HUES6 (cell line): ENCODE results near the gene EHD4.
A peak's percentile ranks its signal among the peaks of the same experiment; 100 is the strongest.

Source experiments
- H3K27ac ChIP-seq: 2 replicates; pipeline ENCODE4 v1.7.0; 2013; ENCODE audit warnings: low read depth, mild to moderate bottlenecking, low read length, inconsistent platforms
- H3K27me3 ChIP-seq: 2 replicates; pipeline ENCODE4 v1.6.1; 2013; ENCODE audit warnings: low read length; ENCODE audit not compliant: control insufficient read depth, insufficient read depth
- H3K36me3 ChIP-seq: 2 replicates; pipeline ENCODE4 v1.6.1; 2013; ENCODE audit warnings: low read length; ENCODE audit not compliant: control insufficient read depth, insufficient read depth
- H3K4me1 ChIP-seq: 2 replicates; pipeline ENCODE4 v1.6.1; 2013; ENCODE audit warnings: low read length; ENCODE audit not compliant: control insufficient read depth, insufficient read depth
- H3K4me3 ChIP-seq: 2 replicates; pipeline ENCODE4 v1.5.1; 2013; ENCODE audit warnings: low read depth, low read length
- H3K9ac ChIP-seq: one replicate; pipeline ENCODE4 v1.6.1; 2013; ENCODE audit warnings: mild to moderate bottlenecking, low read length
- H3K9me3 ChIP-seq: 2 replicates; pipeline ENCODE4 v1.6.1; 2013; ENCODE audit warnings: low read depth, low read length; ENCODE audit not compliant: control insufficient read depth, insufficient read depth

EHD4 gene

DNA sequence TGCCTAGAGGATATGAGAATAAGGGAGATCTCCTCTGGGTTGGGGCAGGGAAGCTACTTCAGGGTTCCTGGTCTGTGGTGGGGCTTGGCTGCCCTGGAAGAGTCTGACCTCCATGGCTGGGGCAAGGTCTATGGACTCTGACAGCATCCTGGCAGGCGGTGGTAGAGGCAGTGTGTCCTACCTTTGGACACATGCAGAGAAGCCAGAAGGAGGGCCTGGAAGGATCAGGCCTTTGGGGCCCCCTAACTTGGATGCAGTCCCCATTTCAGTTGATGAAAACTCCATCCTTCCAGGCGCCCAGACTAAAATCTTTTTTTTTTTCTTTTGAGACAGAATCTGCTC is 88.9 kb downstream of the EHD4 start:
- Histone ChIP-seq H3K27me3 (peaks cover 48% of the 10 kb centered on the region), H3K4me3 (no peak overlapping the region), H3K4me1 (peaks cover 10% of the 10 kb centered on the region; the same call in 1 of the 2 replicates), H3K9ac (no peak overlapping the region), H3K27ac (no peak overlapping the region), H3K9me3 (no peaks in the 10 kb centered on the region), H3K36me3 (no peaks in the 10 kb centered on the region)

DNA sequence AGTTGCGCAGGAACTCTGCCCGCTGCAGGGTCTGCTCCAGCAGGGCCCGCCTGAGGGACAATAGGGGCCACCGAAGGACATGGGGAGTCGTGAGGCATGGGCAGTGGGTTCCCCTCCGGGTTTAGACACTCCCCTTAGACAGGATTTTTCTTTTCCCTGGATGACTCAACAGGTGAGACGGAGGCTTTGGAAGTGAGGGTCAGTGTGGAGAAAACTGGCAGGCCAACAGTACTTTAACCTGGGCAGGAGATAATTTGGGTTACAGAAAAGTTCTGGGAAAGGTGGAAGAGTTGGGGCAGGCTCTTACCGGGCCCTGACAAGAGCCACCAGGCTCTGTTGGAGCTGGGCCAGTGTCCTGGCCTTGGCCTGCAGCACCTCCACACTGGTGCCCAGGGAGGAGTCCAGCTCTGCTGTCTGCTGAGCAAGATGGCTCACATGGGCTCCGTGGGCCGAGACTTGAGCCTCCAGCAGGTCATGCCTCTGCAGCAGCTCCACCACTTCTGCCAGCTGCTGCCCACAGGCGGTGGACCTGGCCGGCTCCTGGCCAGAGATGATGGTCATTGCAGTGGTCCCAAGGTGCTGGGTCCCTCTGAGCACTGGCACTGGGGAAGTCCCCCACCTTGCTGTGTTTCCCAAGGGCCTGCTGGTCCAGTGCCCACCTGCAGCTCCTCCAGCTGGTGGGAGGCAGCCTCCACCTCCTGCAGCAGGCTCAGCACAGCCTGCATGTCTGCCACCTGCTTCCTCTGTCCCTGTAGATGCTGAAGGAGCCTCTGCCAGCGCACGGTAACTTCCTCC is 89.5 kb downstream of the EHD4 start:
- no peak overlapping the region for H3K9ac ChIP-seq
- no peaks in the 10 kb centered on the region for H3K36me3 ChIP-seq
- peaks cover 48% of the 10 kb centered on the region for H3K27me3 ChIP-seq
- H3K4me1 ChIP-seq, result peaks cover 10% of the 10 kb centered on the region; the same call in 1 of the 2 replicates
- peak overlapping the region; percentile 57 for H3K4me3 ChIP-seq
- no peaks in the 10 kb centered on the region for H3K9me3 ChIP-seq
- no peak overlapping the region for H3K27ac ChIP-seq

DNA sequence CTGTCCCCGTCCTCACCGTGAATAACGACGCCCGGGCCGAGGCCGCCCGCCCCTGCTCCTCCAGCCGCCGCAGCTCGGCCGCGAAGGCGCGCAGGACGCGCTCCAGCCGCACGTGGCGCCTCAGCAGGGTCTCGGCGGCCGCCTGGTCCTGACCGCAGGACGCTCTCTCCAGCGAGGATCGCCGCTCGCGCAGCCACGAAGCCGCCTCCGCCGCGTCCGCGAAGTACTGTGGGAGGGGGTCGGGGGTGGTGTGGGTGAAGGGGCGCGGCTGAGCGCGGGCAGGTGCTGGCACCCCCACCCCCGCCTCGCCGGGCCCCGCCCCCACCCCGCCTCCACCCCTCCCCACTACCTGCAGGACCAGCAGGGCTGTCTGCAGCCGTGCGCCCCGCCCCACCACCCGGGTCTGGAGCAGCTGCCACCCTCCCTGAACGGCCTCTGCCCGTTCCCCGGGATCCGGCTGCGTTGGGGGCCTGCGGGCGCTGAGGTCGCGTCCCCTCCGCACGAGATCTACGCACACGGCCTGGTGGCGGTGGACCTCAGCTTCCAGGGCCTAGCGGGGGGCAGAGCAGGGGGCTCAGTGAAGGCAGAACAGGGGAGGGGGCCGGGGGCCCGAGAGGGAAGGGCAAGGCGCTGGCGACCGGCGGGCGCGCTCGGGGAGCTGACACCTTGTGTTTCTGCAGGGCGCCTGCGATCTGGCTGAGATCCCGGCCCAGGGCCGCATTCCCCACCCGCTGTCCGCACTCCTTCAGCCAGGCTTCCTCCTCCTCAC is 90.3 kb downstream of the EHD4 start:
- Histone ChIP-seq H3K4me1 (peaks cover 10% of the 10 kb centered on the region; the same call in 1 of the 2 replicates), H3K27me3 (peaks cover 48% of the 10 kb centered on the region), H3K36me3 (no peaks in the 10 kb centered on the region), H3K27ac (no peak overlapping the region), H3K4me3 (peak overlapping the region; percentile 57), H3K9ac (no peak overlapping the region), H3K9me3 (no peaks in the 10 kb centered on the region)

DNA sequence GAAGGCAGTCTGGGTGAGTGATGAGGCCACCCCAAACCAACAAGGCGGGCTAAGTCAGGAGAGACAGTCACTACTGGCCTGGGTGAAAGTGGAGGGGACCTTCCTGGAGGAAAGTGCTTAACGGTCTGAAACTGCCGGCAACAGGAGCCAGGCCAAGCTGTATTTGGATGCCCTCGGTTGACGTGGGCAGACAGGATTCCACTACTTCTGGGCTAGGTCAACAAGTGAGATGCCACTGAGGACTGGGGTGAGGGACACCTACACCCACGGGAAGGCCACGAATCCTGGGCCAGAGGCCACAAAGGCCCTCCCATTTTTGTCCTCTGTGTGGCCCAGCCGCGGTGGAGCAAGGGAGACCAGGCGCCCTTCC is 90.8 kb downstream of the EHD4 start:
- peak overlapping the region; percentile 57 for H3K4me3 ChIP-seq
- H3K4me1 ChIP-seq, result peaks cover 10% of the 10 kb centered on the region; the same call in 1 of the 2 replicates
- no peak overlapping the region for H3K27ac ChIP-seq
- H3K9me3 ChIP-seq, result no peaks in the 10 kb centered on the region
- H3K9ac ChIP-seq, result no peak overlapping the region
- H3K27me3 ChIP-seq, result peaks cover 48% of the 10 kb centered on the region
- H3K36me3 ChIP-seq, result no peaks in the 10 kb centered on the region

DNA sequence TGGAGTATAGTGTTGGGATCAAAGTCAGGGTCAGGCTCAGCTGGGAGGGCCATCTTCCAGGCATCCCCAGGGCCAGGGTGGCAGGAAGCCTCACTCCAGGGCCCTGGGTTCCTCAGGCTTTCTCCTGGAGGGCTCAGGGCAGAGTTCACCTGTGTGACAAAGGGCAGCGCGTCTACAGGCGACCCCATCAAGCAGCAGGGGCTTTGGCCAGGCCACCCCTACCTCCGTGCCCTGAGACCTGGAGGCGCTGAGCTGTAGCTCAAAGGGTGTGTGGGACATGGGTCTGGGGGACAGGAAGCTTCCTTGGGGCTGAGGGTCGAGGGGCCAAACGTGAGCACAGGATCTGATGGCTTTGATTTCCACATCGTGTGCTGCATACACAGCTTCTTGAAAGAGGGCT is 91.3 kb downstream of the EHD4 start:
- Histone ChIP-seq H3K9ac (no peak overlapping the region), H3K4me3 (no peak overlapping the region), H3K27me3 (peaks cover 48% of the 10 kb centered on the region), H3K27ac (no peak overlapping the region), H3K36me3 (no peaks in the 10 kb centered on the region), H3K9me3 (no peaks in the 10 kb centered on the region), H3K4me1 (peaks cover 10% of the 10 kb centered on the region; the same call in 1 of the 2 replicates)

DNA sequence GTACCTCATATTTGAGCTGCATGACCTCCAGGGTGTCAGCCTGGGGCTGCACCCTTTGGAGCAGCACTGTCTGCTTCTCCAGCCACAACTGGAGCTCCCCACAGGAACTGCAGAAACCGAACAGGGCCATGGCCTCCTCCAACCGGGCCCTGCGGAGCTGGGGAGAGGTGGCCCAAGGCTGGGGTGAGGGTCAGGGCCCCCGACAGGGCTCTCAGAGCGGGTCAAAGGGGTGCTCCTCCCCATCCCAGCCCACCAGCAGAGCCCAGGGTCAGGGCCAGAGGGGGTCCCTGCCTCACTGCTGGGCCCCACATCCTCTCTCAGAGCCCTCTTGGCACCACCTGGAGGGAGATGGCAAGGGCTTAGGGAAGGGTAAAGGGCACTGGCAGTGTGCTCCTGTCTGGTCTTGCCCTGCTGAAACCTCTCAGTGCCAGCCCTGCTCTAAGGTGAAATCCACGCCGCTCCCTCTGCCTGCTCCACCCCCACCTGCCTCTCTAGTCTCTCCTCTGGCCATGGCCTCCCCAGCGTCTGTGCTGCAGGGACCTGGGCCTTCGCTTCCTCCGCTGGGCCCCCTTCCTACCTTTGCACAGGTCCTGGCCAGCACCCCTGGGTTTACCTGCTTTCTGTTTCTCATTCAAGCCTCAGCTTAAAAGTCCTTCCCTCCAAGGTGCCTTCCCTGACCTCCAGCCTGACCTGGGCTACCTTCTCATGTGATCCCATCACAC is 92.0 kb downstream of the EHD4 start:
- Histone ChIP-seq H3K9ac (no peak overlapping the region), H3K36me3 (no peaks in the 10 kb centered on the region), H3K4me3 (no peak overlapping the region), H3K4me1 (peaks cover 10% of the 10 kb centered on the region; the same call in 1 of the 2 replicates), H3K27ac (no peak overlapping the region), H3K9me3 (no peaks in the 10 kb centered on the region), H3K27me3 (peaks cover 48% of the 10 kb centered on the region)

DNA sequence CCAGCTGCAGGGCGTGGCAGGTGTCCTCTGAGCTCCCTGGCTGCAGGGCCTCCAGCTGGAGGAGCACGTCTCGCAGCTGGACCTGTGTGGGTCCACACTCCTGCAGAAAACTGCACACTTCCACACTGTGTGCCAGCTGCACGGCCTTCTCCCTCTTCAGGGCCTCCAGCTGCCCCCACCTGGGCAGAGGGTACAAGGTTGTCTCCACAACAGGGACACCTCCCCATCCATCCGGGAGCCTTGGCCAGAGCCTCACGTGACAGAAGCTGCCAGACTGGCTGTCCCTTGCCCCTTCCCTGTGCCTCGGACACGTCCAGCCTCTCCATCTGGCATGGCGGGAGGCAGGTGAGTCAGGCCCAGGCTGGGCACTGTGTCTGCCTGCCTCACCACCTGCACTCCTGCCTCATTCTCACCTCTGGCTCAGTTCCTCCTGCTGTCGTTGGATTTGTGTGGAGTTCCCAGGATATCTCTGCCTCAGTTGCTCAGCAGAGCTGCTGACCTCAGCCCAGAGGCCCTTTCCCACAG is 93.0 kb downstream of the EHD4 start:
- Histone ChIP-seq H3K27ac (no peak overlapping the region), H3K4me1 (peaks cover 10% of the 10 kb centered on the region; the same call in 1 of the 2 replicates), H3K9ac (no peak overlapping the region), H3K27me3 (peaks cover 48% of the 10 kb centered on the region), H3K9me3 (no peaks in the 10 kb centered on the region), H3K4me3 (no peak overlapping the region), H3K36me3 (no peaks in the 10 kb centered on the region)

DNA sequence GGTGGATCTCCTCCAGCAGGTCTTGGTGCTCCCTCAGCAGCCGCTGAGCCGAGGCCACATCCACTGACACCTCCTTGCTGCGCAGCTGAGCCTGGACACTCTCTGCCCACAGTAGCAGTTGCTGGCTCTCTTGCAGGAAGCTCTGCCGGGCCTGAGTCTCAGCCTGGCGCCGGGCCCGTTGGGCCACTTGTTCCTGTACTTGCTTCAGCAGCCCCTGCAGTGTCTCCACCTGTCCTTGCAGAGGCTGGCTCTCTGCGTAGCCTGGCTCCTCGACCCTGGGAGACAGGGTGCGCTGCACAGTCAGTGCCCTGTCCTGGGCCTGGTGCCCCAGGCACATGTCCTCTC is 94.0 kb downstream of the EHD4 start:
- Histone ChIP-seq H3K4me1 (peaks cover 10% of the 10 kb centered on the region; the same call in 1 of the 2 replicates), H3K27ac (no peak overlapping the region), H3K4me3 (no peak overlapping the region), H3K27me3 (peaks cover 43% of the 10 kb centered on the region), H3K9ac (no peak overlapping the region), H3K9me3 (no peaks in the 10 kb centered on the region), H3K36me3 (no peaks in the 10 kb centered on the region)

DNA sequence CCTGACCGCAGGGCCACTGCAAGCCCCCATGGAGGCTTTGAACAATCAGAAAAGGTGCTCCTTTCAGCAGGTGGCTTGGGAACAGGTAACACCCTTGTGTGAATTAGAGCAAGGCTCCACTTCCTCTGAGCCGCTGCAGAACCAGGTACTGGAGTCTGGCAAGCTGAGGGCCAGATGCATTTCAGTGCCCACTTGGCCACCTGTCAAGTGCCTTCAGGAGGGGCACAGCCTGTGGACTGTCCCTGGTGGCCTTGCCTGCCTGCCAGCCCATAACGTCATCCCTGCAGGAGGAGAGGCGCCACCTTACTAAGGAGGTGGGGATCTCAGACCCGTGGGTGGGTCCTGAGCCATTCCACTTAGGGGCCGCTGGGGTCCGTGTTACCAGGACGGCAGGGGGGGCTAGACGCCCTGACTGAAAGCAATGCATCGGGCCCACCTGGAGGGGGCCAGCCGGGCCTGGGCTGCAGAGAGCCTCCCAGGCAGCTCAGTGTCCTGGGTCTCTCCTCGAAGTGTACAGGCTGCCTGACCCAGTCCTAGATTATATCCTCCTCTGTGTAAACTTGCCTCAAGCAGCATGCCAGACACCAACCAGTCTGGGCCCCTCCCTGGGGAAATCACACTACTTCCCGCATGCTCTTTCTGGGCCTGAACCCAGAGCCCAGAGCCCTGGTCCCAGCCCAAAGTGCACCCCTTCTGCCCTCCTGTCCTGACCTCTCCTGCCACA is 94.6 kb downstream of the EHD4 start:
- H3K36me3 ChIP-seq, result no peaks in the 10 kb centered on the region
- no peaks in the 10 kb centered on the region for H3K9me3 ChIP-seq
- H3K9ac ChIP-seq, result no peak overlapping the region
- peaks cover 8% of the 10 kb centered on the region; the same call in 1 of the 2 replicates for H3K4me1 ChIP-seq
- H3K27ac ChIP-seq, result no peak overlapping the region
- H3K4me3 ChIP-seq, result no peak overlapping the region
- peaks cover 38% of the 10 kb centered on the region for H3K27me3 ChIP-seq

DNA sequence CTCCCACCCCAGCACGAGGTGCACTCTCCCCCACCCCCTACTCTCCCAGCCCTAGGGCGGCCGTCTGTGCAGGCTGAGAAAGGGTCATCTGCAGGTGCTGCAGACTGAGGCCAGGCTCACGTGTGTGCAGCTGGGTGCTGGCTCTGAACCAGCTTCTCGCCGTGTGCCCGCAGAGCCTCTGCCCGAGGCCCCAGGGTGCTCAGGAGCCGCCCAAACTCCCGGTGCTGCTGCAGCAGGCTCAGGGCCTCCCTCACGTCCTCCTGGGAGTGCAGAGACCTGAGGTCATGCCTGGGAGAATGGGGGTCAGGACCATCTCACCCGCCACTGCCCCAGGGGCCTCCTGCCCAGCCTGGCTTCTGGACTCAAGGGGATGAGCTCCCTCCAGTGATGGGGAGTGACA is 95.7 kb downstream of the EHD4 start:
- Histone ChIP-seq H3K9me3 (no peaks in the 10 kb centered on the region), H3K4me1 (peaks cover 4% of the 10 kb centered on the region; the same call in 1 of the 2 replicates), H3K36me3 (no peaks in the 10 kb centered on the region), H3K4me3 (no peak overlapping the region), H3K27ac (no peak overlapping the region), H3K9ac (no peak overlapping the region), H3K27me3 (peaks cover 28% of the 10 kb centered on the region)
